Measurements from ENCODE around the gene ZNF487. TPM values are rescaled to one million over a fixed set of nuclear protein-coding genes. Genes with fewer than 3 reads are reported as not detected.
A peak's percentile ranks its signal among the peaks of the same experiment; 100 is the strongest.
"Not testable (repeated sequence)": the region's sequence is repeated elsewhere in the genome, so short reads cannot be mapped to it uniquely, and the experiment has no call there.

The ZNF487 gene
- total and polyA plus RNA-seq, 2 of the 13 experiments (the other 11 are each of a cell fraction or from before 2014, with no cell fraction given): 7.4 to 8.8 TPM

DNA sequence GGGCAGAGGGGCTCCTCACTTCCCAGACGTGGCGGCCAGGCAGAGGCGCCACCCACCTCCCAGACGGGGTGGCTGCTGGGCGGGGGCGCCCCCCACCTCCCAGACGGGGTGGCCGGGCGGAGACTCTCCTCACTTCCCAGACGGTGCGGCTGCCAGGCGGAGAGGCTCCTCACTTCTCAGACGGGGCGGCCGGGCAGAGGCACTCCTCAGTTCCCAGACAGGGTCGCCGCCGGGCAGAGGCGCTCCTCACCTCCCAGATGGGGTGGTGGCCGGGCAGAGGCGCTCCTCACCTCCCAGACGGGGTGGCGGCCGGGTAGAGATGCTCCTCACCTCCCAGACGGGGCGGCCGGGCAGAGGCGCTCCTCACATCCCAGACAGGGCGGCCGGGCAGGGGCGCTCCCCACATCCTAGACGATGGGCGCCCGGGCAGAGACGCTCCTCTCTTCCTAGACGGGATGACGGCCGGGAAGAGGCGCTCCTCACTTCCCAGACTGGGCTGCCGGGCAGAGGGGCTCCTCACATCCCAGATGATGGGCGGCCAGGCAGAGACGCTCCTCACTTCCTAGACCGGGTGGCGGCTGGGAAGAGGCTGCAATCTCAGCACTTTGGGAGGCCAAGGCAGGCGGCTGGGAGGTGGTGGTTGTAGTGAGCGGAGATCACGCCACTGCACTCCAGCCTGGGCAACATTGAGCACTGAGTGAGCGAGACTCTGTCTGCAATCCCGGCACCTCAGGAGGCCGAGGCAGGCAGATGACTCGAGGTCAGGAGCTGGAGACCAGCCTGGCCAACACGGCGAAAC lies 9.5 kb downstream of the ZNF487 start:
- POLR2A ChIA-PET; H3K27me3 ChIP-seq (ENCODE audit: control insufficient read depth in 1 of 2, insufficient read depth in 2 of 2, low read length in 2 of 2); H2AFZ ChIP-seq (ENCODE audit: low read length); intact Hi-C loops (cut with micrococcal nuclease; ENCODE audit: unreplicated experiment); H3K9me3 ChIP-seq (ENCODE audit: low read length); H3K27ac ChIP-seq (ENCODE audit: extremely low read length, insufficient read depth, low read length); H4K20me1 ChIP-seq (ENCODE audit: insufficient read depth, low read length); ATAC-seq; H3K4me2 ChIP-seq (ENCODE audit: low read depth, low read length); H3K9ac ChIP-seq (ENCODE audit: insufficient read depth, low read depth, low read length); DNase-seq (ENCODE audit: low spot score); H3K4me3 ChIP-seq (replicated peaks in 1 of 3; ENCODE audit: insufficient read depth in 1 of 3, low read depth in 2 of 3, low read length in 3 of 3); FAIRE-seq; in situ Hi-C loops (cut with HindIII; ENCODE audit: extremely low pct_ligation_motif_present, low pct_unique_long_range_greater_than_20kb); H3K36me3 ChIP-seq (replicated peaks in 1 of 2; ENCODE audit: control insufficient read depth in 1 of 2, insufficient read depth in 2 of 2, low read length in 2 of 2); H3K79me2 ChIP-seq (ENCODE audit: insufficient read depth, low read length); CTCF ChIA-PET (ENCODE audit: low intra/inter-chr PET ratio, low total read pairs); BruUV-seq (replicated peaks): not testable (repeated sequence)
- H3K4me1 ChIP-seq (ENCODE audit: insufficient read depth, low read length): peaks cover 18% of the 10 kb centered on the region
- WGBS (ENCODE audit: low lambda C conversion rate): 98% methylated on average over 13 of the region's 53 CpGs
- TF ChIP-seq, protein P1, sequence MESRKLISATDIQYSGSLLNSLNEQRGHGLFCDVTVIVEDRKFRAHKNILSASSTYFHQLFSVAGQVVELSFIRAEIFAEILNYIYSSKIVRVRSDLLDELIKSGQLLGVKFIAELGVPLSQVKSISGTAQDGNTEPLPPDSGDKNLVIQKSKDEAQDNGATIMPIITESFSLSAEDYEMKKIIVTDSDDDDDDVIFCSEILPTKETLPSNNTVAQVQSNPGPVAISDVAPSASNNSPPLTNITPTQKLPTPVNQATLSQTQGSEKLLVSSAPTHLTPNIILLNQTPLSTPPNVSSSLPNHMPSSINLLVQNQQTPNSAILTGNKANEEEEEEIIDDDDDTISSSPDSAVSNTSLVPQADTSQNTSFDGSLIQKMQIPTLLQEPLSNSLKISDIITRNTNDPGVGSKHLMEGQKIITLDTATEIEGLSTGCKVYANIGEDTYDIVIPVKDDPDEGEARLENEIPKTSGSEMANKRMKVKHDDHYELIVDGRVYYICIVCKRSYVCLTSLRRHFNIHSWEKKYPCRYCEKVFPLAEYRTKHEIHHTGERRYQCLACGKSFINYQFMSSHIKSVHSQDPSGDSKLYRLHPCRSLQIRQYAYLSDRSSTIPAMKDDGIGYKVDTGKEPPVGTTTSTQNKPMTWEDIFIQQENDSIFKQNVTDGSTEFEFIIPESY (CRISPR knock-in tag; IDR thresholded peaks at IDR 0.05): peak; percentile 91

DNA sequence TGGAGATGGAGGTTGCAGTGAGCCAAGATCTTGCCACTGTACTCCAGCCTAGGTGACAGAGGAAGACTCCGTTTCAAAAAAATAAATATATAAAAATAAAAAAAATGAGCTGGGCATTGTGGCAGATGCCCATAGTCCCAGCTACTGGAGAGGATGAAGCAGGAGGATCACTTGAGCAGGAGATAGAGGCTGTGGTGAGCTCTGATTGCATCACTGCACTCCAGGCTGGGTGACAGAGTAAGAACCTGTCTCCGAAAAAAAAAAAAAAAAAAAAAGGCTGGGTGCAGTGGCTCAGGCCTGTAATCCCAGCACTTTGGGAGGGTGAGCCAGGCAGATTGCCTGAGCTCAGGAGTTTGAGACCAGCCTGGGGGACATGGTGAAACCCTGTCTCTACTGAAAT lies 11.8 kb downstream of the ZNF487 start:
- Histone ChIP-seq H3K27me3 (ENCODE audit: control insufficient read depth in 1 of 2, insufficient read depth in 2 of 2, low read length in 2 of 2) (no peaks in the 10 kb centered on the region), H4K20me1 (ENCODE audit: insufficient read depth, low read length) (no peaks in the 10 kb centered on the region), H3K4me3 (replicated peaks in 1 of 3; ENCODE audit: insufficient read depth in 1 of 3, low read depth in 2 of 3, low read length in 3 of 3) (no peak overlapping the region), H3K9me3 (ENCODE audit: low read length) (no peaks in the 10 kb centered on the region), H3K4me2 (ENCODE audit: low read depth, low read length) (no peak overlapping the region), H3K27ac (ENCODE audit: extremely low read length, insufficient read depth, low read length) (no peak overlapping the region), H3K4me1 (ENCODE audit: insufficient read depth, low read length) (peaks cover 18% of the 10 kb centered on the region), H3K9ac (ENCODE audit: insufficient read depth, low read depth, low read length) (no peak overlapping the region), H3K79me2 (ENCODE audit: insufficient read depth, low read length) (no peaks in the 10 kb centered on the region), H2AFZ (ENCODE audit: low read length) (no peak overlapping the region), H3K36me3 (replicated peaks in 1 of 2; ENCODE audit: control insufficient read depth in 1 of 2, insufficient read depth in 2 of 2, low read length in 2 of 2) (no peaks in the 10 kb centered on the region)
- TF ChIP-seq SNAPC2 (CRISPR knock-in tag; IDR thresholded peaks at IDR 0.05): no peak
- peak; percentile 9; the same call in 1 of the 2 replicates for TF ChIP-seq CEBPB (IDR thresholded peaks at IDR 0.05; ENCODE audit: borderline replicate concordance, low read depth, low read length)
- CTCF ChIA-PET (ENCODE audit: low intra/inter-chr PET ratio, low total read pairs): no interaction called here
- DNase-seq (ENCODE audit: low spot score) (no peak), FAIRE-seq (no peak), ATAC-seq (no peak)
- no TSS peak for BruUV-seq (replicated peaks)
- POLR2A ChIA-PET: interaction anchor here (1.0 kb wide), 1 partner anchor 12 kb away, joined by 3 read pairs; the partner anchor contains the start of gene ZNF487
- 94% methylated on average over 2 of the region's 2 CpGs for WGBS (ENCODE audit: low lambda C conversion rate)
- intact Hi-C loops (cut with micrococcal nuclease; ENCODE audit: unreplicated experiment): no loop called here
- in situ Hi-C loops (cut with HindIII; ENCODE audit: extremely low pct_ligation_motif_present, low pct_unique_long_range_greater_than_20kb): no loop called here

All from HepG2 (cell line).